Spleen (tissue), 11 donors: ENCODE data around the gene RYK. TPM values are rescaled to one million over a fixed set of nuclear protein-coding genes. Genes with fewer than 3 reads are reported as not detected.

Experiments
- DNase-seq: peaks from one replicate; pipeline ENCODE4 v3.0.0-alpha.2; 2020
- H3K27ac ChIP-seq, 8 donors: fragments of 200-600 bp; sonication (generic) in 7 of 8; 1 replicate in 4 of 8; 2 replicates in 4 of 8; pipeline versions ENCODE4 v1.5.0 to v1.8.0; 2016 to 2021; ENCODE audit warnings: inconsistent platforms in 4 of 8, mild to moderate bottlenecking in 4 of 8, moderate library complexity in 1 of 8
- H3K27me3 ChIP-seq, 7 donors: fragments of 200-600 bp; sonication (generic) in 6 of 7; replicated peaks in 1 of 7; 1 replicate in 4 of 7; 2 replicates in 3 of 7; pipeline versions ENCODE4 v1.5.0 to v1.8.0; 2016 to 2021; ENCODE audit warnings: inconsistent platforms in 3 of 7, mild to moderate bottlenecking in 1 of 7
- H3K36me3 ChIP-seq, 6 donors: fragments of 200-600 bp; sonication (generic) in 5 of 6; 1 replicate in 4 of 6; 2 replicates in 2 of 6; pipeline versions ENCODE4 v1.5.0 to v1.8.0; 2016 to 2021; ENCODE audit warnings: inconsistent platforms in 2 of 6
- H3K4me1 ChIP-seq, 6 donors: fragments of 200-600 bp; sonication (generic) in 5 of 6; 1 replicate in 3 of 6; 2 replicates in 3 of 6; pipeline versions ENCODE4 v1.5.0 to v1.8.0; 2016 to 2021; ENCODE audit warnings: inconsistent platforms in 3 of 6
- H3K4me3 ChIP-seq, 8 donors: fragments of 200-600 bp; sonication (generic) in 7 of 8; 1 replicate in 4 of 8; 2 replicates in 4 of 8; pipeline versions ENCODE4 v1.5.0 to v1.8.0; 2016 to 2021; ENCODE audit warnings: inconsistent platforms in 4 of 8, mild to moderate bottlenecking in 4 of 8, moderate library complexity in 2 of 8
- H3K9me3 ChIP-seq, 8 donors: fragments of 200-600 bp; sonication (generic) in 7 of 8; 1 replicate in 4 of 8; 2 replicates in 4 of 8; pipeline versions ENCODE4 v1.5.0 to v1.8.0; 2016 to 2021; ENCODE audit warnings: inconsistent platforms in 4 of 8
- CTCF ChIP-seq, 11 experiments: fragments of 200-600 bp in 7 of 11; fragments of 450-650 bp in 4 of 11; sonication (generic) in 4 of 11; IDR thresholded peaks in 8 of 11; conservative IDR thresholded peaks in 3 of 11; 1 replicate in 7 of 11; 2 replicates in 4 of 11; pipeline versions ENCODE4 v1.4.0 to v1.8.0; 2016 to 2021; ENCODE audit warnings: antibody characterized with exemption in 11 of 11, inconsistent platforms in 4 of 11, mild to moderate bottlenecking in 1 of 11
- POLR2A ChIP-seq, 3 donors: fragments of 450-650 bp; IDR thresholded peaks; one replicate each; pipeline ENCODE4 v1.5.1; 2017; ENCODE audit warnings: antibody characterized with exemption in 3 of 3, mild to moderate bottlenecking in 1 of 3
- POLR2AphosphoS5 ChIP-seq, 3 donors: sonication (generic); formaldehyde crosslinking; IDR thresholded peaks; one replicate each; pipeline ENCODE4 v1.5.1; 2017; ENCODE audit warnings: antibody characterized with exemption in 3 of 3
- WGBS, 5 donors: extraction: QIAGEN DNeasy Blood & Tissue Kit in 3 of 5; methylation state at CpG; one replicate each; pipeline versions ENCODE4 v1.1.5 to v1.1.7; 2013 to 2018; 5-methylcytosine and 5-hydroxymethylcytosine counted together
- intact Hi-C: fragments of 100-400 bp; cut with DNase I; formaldehyde crosslinking; loops from one replicate; pipeline ENCODE4 v1.15.0; 2023; ENCODE audit warnings: low total_unique reads
- polyA plus RNA-seq, 3 donors: library from polyadenylated mRNA; stranded (reverse); fragments of 200-250 nt; gene quantifications; one replicate each; pipeline ENCODE4 v1.2.1, GENCODE V29; 2013
- total RNA-seq, 7 donors: library from RNA; depleted of rRNA in 3 of 7; stranded (reverse); fragments of >200 nt in 3 of 7; fragmentation: NEBNext Ultra II Directional in 4 of 7; extraction: Animal tissue kit (Norgen Biotek cat#: 25700) in 4 of 7; gene quantifications; one replicate each; pipeline versions ENCODE4 v1.1.0 to v1.2.1, GENCODE V29; 2016 to 2021
- donor health status: healthy with polysubstance abuse.
- donor health status: DM: no; HTN: no; CAD: no; lungs with moderate emphysema.
- donor health status: DM: no; HTN: no; CAD: no.
- donor health status: Bipolar disorder and iron deficiency.
- donor health status: healthy.
- donor health status: DM: no; HTN: no; CAD: no.
- donor health status: DM: yes; HTN: yes; CAD: no.

RYK gene
- total and polyA plus RNA-seq, 10 donors, result 18.9 to 108 (median 50.9) TPM

GRCh38 chr3:134255404-134255803, 4.7 kb upstream of the RYK start:
- H3K27me3 ChIP-seq, result no peaks in the 10 kb centered on the region
- H3K9me3 ChIP-seq, result no peaks in the 10 kb centered on the region
- DNase-seq, result no peak
- no peak overlapping the region for H3K27ac ChIP-seq
- H3K4me3 ChIP-seq, result no peak overlapping the region
- intact Hi-C loops, result no loop called here
- TF ChIP-seq POLR2A (IDR thresholded peaks at IDR 0.05) (no peak), POLR2AphosphoS5 (IDR thresholded peaks at IDR 0.05) (no peak), CTCF (IDR thresholded peaks at IDR 0.05 in 8 of 11, conservative IDR thresholded peaks at IDR 0.05 in 3 of 11) (no peak)
- H3K36me3 ChIP-seq, result no peaks in the 10 kb centered on the region
- peaks cover 5 to 41% (median 14%) of the 10 kb centered on the region in 6 donors for H3K4me1 ChIP-seq

- Histone ChIP-seq H3K36me3 (no peaks in the 10 kb centered on the region), H3K4me3 (no peak overlapping the region), H3K9me3 (no peaks in the 10 kb centered on the region), H3K27ac (no peak overlapping the region), H3K27me3 (no peaks in the 10 kb centered on the region), H3K4me1 (peaks cover 15 to 55% (median 27%) of the 10 kb centered on the region in 6 donors)
- TF ChIP-seq POLR2A (IDR thresholded peaks at IDR 0.05) (no peak), CTCF (IDR thresholded peaks at IDR 0.05 in 8 of 11, conservative IDR thresholded peaks at IDR 0.05 in 3 of 11) (no peak), POLR2AphosphoS5 (IDR thresholded peaks at IDR 0.05) (no peak)
- WGBS, 5 donors, result 68 to 84% (median 70%) methylated on average over 1 of the region's 1 CpG
- intact Hi-C loops, result no loop called here
- DNase-seq, result no peak
Measured at GRCh38 chr3:134253475-134254226, 3.0 kb upstream of the RYK start.

- no peak for DNase-seq
- no peak for TF ChIP-seq POLR2A (IDR thresholded peaks at IDR 0.05)
- no peak for TF ChIP-seq CTCF (IDR thresholded peaks at IDR 0.05 in 8 of 11, conservative IDR thresholded peaks at IDR 0.05 in 3 of 11)
- no peak for TF ChIP-seq POLR2AphosphoS5 (IDR thresholded peaks at IDR 0.05)
- Histone ChIP-seq H3K9me3 (no peaks in the 10 kb centered on the region), H3K4me3 (no peak overlapping the region), H3K27ac (peak overlapping the region in 2 of 8 donors; percentile 89 to 91), H3K27me3 (no peaks in the 10 kb centered on the region), H3K36me3 (no peaks in the 10 kb centered on the region), H3K4me1 (peaks cover 19 to 64% (median 36%) of the 10 kb centered on the region in 6 donors)
- WGBS, 5 donors, result 83 to 92% (median 90%) methylated on average over 7 of the region's 7 CpGs
- intact Hi-C loops, result no loop called here
Measured at GRCh38 chr3:134252766-134253165, 2.1 kb upstream of the RYK start.

GRCh38 chr3:134251731-134252391, 1.2 kb upstream of the RYK start:
- Histone ChIP-seq H3K36me3 (no peaks in the 10 kb centered on the region), H3K27ac (peak overlapping the region in 4 of 8 donors; percentile 24 to 92 (median 90)), H3K4me3 (peak overlapping the region in 1 of 8 donors; percentile 91), H3K4me1 (peaks cover 23 to 73% (median 43%) of the 10 kb centered on the region in 6 donors), H3K9me3 (no peaks in the 10 kb centered on the region), H3K27me3 (no peaks in the 10 kb centered on the region)
- TF ChIP-seq POLR2A (IDR thresholded peaks at IDR 0.05), result no peak
- no peak for TF ChIP-seq CTCF (IDR thresholded peaks at IDR 0.05 in 8 of 11, conservative IDR thresholded peaks at IDR 0.05 in 3 of 11)
- TF ChIP-seq POLR2AphosphoS5 (IDR thresholded peaks at IDR 0.05), result peak in 1 of 3 donors; percentile 13
- peak; percentile 80 for DNase-seq
- 83 to 91% (median 89%) methylated on average over 18 to 22 of the region's 22 CpGs for WGBS, 5 donors
- intact Hi-C loops, result no loop called here
